Measurements from ENCODE around the gene LHPP.

The LHPP gene

GRCh38 chr10:124625831-124626238, 164.2 kb downstream of the LHPP start:
- no peak for DNase-seq (ENCODE audit: low spot score)

GRCh38 chr10:124626759-124627380, 165.2 kb downstream of the LHPP start:
- DNase-seq (ENCODE audit: low spot score), result no peak

GRCh38 chr10:124627866-124628675, 166.4 kb downstream of the LHPP start:
- no peak for DNase-seq (ENCODE audit: low spot score)

- no peak for DNase-seq (ENCODE audit: low spot score)
Measured at GRCh38 chr10:124628676-124629021, 167.0 kb downstream of the LHPP start.

GRCh38 chr10:124629415-124629814, 167.8 kb downstream of the LHPP start:
- DNase-seq (ENCODE audit: low spot score), result no peak

GRCh38 chr10:124629842-124630241, 168.2 kb downstream of the LHPP start:
- DNase-seq (ENCODE audit: low spot score), result no peak

- DNase-seq (ENCODE audit: low spot score), result no peak
Measured at GRCh38 chr10:124630551-124630950, 168.9 kb downstream of the LHPP start.

- no peak for DNase-seq (ENCODE audit: low spot score)
Measured at GRCh38 chr10:124632064-124632531, 170.5 kb downstream of the LHPP start.

- DNase-seq (ENCODE audit: low spot score), result no peak
Measured at GRCh38 chr10:124632566-124632965, 170.9 kb downstream of the LHPP start.

- no peak for DNase-seq (ENCODE audit: low spot score)
Measured at GRCh38 chr10:124636271-124636995, 174.8 kb downstream of the LHPP start.

- no peak for DNase-seq (ENCODE audit: low spot score)
Measured at GRCh38 chr10:124637091-124637700, 175.6 kb downstream of the LHPP start.

GRCh38 chr10:124637746-124638145, 176.1 kb downstream of the LHPP start:
- no peak for DNase-seq (ENCODE audit: low spot score)

- DNase-seq (ENCODE audit: low spot score), result no peak
Measured at GRCh38 chr10:124639206-124639605, 177.6 kb downstream of the LHPP start.

GRCh38 chr10:124639646-124640045, 178.0 kb downstream of the LHPP start:
- no peak for DNase-seq (ENCODE audit: low spot score)

GRCh38 chr10:124640056-124640455, 178.4 kb downstream of the LHPP start:
- DNase-seq (ENCODE audit: low spot score), result no peak

- DNase-seq (ENCODE audit: low spot score), result no peak
Measured at GRCh38 chr10:124640538-124641231, 179.1 kb downstream of the LHPP start.

- peak; percentile 83 for DNase-seq (ENCODE audit: low spot score)
Measured at GRCh38 chr10:124641282-124642087, 179.9 kb downstream of the LHPP start.

GRCh38 chr10:124642088-124642710, 180.6 kb downstream of the LHPP start:
- no peak for DNase-seq (ENCODE audit: low spot score)

- DNase-seq (ENCODE audit: low spot score), result no peak
Measured at GRCh38 chr10:124643330-124644009, 181.8 kb downstream of the LHPP start.

- DNase-seq (ENCODE audit: low spot score), result no peak
Measured at GRCh38 chr10:124644236-124644635, 182.6 kb downstream of the LHPP start.
